Measurements from ENCODE around the gene ZNHIT1. TPM values are rescaled to one million over a fixed set of nuclear protein-coding genes. Genes with fewer than 3 reads are reported as not detected.
"Not testable (repeated sequence)": the region's sequence is repeated elsewhere in the genome, so short reads cannot be mapped to it uniquely, and the experiment has no call there.

Gene ZNHIT1
- total RNA-seq, 2 donors from 2014 or later: 49.9 to 50.3 TPM

DNA sequence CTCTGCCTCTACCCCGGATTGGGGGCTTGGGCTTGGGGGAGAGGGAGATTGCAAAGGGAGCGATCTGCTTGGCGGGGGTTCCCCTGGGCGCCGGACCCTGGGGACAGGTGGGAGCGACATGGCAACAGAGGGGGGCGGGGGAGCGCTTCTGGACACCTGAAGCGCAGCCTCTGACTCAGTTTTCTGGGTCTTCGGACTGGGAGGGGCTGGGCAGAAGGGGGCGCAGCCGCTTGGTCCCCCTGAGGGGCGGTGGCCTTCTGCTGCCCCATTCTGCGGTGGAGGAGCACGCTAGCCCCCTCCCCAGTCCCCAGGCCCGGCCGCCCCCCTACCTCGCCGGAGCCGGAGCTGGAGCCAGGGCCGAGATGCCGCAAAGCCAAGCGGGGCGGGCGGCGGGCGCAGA, 38.3 kb upstream of the ZNHIT1 start:
- peaks cover 0 to 6% of the 10 kb centered on the region in 2 donors for H3K36me3 Mint-ChIP-seq
- no peak overlapping the region for H3K27ac Mint-ChIP-seq
- DNase-seq (ENCODE audit: low spot score in 2 of 2): no peak
- H3K9me3 Mint-ChIP-seq: no peaks in the 10 kb centered on the region
- ATAC-seq: no peak

GRCh38 chr7:101180130-101180755, 37.7 kb upstream of the ZNHIT1 start, which contains the start of gene NAT16:
Gene NAT16, minus strand, starts transcription at chr7:101180293. Its CDS starts 5,486 bp downstream, at chr7:101174807.
- Mint-ChIP-seq H3K27ac (no peak within 1 kb of the TSS), H3K9me3 (no peaks in the 10 kb centered on the region), H3K36me3 (peaks cover 0 to 2% of the 10 kb centered on the region in 2 donors)
- no peak for DNase-seq (ENCODE audit: low spot score in 2 of 2)
- no peak for ATAC-seq

DNA sequence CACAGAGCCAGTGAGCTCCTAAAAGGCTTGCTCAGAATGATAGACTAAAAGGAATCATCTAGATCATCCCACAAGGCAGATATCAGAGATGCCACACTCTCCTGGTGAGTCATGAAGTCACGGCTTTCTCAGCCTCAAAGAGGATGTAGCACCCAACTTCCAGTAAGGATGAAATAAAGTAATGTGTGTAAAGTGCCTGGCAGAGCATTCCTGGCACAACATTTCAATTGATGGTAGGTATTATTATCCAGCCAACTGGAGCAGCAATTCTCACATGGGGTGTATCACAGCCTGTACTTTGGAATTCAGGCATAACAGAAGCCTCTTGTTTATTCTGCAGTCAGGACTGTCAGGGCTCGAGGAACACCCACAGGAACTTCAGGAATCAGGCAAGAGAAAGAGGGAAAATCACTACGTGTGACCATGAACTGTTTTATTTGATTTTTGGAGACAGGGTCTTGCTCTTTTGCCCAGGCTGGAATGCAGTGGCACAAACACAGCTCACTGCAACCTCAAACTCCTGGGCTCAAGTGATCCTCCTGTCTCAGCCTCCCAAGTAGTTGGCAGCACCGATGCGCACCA, 32.6 kb upstream of the ZNHIT1 start:
- no peak for ATAC-seq
- no peak for DNase-seq (ENCODE audit: low spot score in 2 of 2)

GRCh38 chr7:101186194-101186593, 31.8 kb upstream of the ZNHIT1 start:
- no peaks in the 10 kb centered on the region for H3K9me3 Mint-ChIP-seq
- ATAC-seq (no peak), DNase-seq (ENCODE audit: low spot score in 2 of 2) (no peak)
- no peak overlapping the region for H3K27ac Mint-ChIP-seq
- H3K36me3 Mint-ChIP-seq: no peaks in the 10 kb centered on the region

More for the DNA sequence above, 32.6 kb upstream of the ZNHIT1 start:
- Mint-ChIP-seq H3K36me3 (no peaks in the 10 kb centered on the region), H3K27ac (no peak overlapping the region), H3K9me3 (no peaks in the 10 kb centered on the region)

DNA sequence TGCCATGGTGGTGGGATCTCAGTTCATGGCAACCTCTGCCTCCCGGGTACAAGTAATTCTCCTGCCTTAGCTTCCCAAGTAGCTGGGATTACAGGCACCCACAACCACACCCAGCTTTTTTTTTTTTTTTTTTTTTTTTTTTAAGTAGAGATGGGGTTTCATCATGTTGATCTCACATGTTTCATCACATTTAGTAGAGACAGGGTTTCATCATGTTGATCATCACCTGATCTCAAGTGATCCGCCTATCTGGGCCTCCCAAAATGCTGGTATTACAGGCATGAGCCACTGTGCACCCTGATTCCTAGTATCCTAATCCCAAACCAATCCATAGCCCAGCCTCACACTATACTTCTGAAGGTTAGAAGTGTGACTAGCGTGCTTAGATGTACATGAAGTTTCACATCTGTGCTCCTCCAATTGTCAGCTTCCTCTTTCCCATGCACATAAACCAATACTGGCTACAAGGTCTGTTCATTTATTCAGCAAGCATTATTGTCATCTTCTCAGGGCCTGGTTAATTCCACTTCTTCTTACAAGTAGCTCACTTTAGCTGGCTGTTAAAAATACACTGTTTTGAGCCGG, 31.0 kb upstream of the ZNHIT1 start:
- Mint-ChIP-seq H3K9me3 (no peaks in the 10 kb centered on the region), H3K36me3 (no peaks in the 10 kb centered on the region), H3K27ac (no peak overlapping the region)
- ATAC-seq (no peak), DNase-seq (ENCODE audit: low spot score in 2 of 2) (no peak)

- ATAC-seq (no peak), DNase-seq (ENCODE audit: low spot score in 2 of 2) (no peak)
- Mint-ChIP-seq H3K9me3 (no peaks in the 10 kb centered on the region), H3K36me3 (no peaks in the 10 kb centered on the region), H3K27ac (no peak overlapping the region)
Observed at GRCh38 chr7:101189109-101189508, 28.9 kb upstream of the ZNHIT1 start.

GRCh38 chr7:101195884-101196283, 22.1 kb upstream of the ZNHIT1 start:
- no peak for ATAC-seq

GRCh38 chr7:101197991-101198390, 20.0 kb upstream of the ZNHIT1 start:
- ATAC-seq (no peak), DNase-seq (ENCODE audit: low spot score in 2 of 2) (no peak)
- H3K36me3 Mint-ChIP-seq: no peaks in the 10 kb centered on the region
- no peaks in the 10 kb centered on the region for H3K9me3 Mint-ChIP-seq
- H3K27ac Mint-ChIP-seq: no peak overlapping the region

More at GRCh38 chr7:101195884-101196283, 22.1 kb upstream of the ZNHIT1 start:
- no peak for DNase-seq (ENCODE audit: low spot score in 2 of 2)
- Mint-ChIP-seq H3K36me3 (no peaks in the 10 kb centered on the region), H3K9me3 (no peaks in the 10 kb centered on the region), H3K27ac (no peak overlapping the region)

- H3K9me3 Mint-ChIP-seq: no peaks in the 10 kb centered on the region
- ATAC-seq (no peak), DNase-seq (ENCODE audit: low spot score in 2 of 2) (no peak)
- H3K27ac Mint-ChIP-seq: no peak overlapping the region
- no peaks in the 10 kb centered on the region for H3K36me3 Mint-ChIP-seq
Observed at GRCh38 chr7:101198476-101198875, 19.5 kb upstream of the ZNHIT1 start.

DNA sequence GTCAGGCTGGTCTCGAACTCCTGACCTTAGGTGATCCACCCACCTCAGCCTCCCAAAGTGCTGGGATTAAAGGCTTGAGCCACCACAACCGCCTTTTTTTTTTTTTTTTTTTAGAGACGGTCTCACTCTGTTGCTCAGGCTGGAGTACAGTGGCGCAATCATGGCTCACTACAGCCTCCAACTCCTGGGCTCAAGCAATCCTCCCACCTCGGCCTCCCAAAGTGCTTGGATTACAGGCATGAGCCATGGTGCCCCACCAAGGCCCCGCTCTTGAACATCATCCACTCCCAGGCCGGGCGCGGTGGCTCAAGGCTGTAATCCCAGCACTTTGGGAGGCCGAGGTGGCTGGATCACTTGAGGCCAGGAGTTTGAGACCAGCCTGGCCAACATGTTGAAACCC, 18.4 kb upstream of the ZNHIT1 start:
- H3K27ac Mint-ChIP-seq; ATAC-seq; H3K9me3 Mint-ChIP-seq; DNase-seq (ENCODE audit: low spot score in 2 of 2); H3K36me3 Mint-ChIP-seq: not testable (repeated sequence)

GRCh38 chr7:101200504-101200861, 17.5 kb upstream of the ZNHIT1 start:
- ATAC-seq (no peak), DNase-seq (ENCODE audit: low spot score in 2 of 2) (no peak)
- Mint-ChIP-seq H3K9me3 (no peaks in the 10 kb centered on the region), H3K36me3 (no peaks in the 10 kb centered on the region), H3K27ac (no peak overlapping the region)

DNA sequence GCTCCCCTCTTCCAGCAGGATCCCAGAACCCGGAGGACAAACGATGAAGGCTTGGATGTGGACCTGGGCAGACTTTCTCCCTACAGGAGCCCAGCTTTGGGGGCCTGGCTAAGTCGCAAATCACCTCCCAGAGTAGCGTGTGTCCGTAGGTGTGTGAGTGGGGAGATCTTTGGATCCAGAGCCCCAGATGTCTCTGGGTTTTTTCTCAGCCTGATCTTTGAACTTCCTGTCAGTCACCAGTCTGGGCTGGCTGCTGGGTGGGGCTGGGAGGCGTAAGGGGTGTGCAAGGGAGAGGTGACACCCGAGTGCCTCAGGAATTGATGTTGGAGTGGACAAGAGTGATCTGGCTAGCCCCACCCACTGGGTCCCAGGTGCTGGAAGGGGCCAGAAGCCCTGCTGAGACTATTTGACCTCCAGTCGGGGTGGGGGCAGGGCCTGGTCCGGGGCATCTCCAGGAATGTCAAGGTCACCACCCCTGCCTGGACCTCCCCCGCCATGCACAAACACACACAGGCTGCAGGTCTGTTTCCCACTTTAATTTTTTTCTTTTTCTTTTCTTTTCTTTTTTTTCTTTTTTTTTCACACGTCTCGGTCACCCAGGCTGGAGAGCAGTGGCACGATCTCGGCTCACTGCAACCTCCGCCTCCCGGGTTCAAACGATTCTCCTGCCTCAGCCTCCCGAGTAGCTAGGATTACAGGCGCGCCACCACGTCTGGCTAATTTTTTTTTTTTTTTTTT, 16.9 kb upstream of the ZNHIT1 start, which contains the start of gene MOGAT3:
Gene MOGAT3 (minus strand): TSS at position 175 of the 738 bp plus-strand sequence. CDS start 182 bp downstream, outside the sequence.
- ATAC-seq (no peak), DNase-seq (ENCODE audit: low spot score in 2 of 2) (no peak)
- Mint-ChIP-seq H3K27ac (no peak within 1 kb of the TSS), H3K36me3 (peaks cover 0 to 4% of the 10 kb centered on the region in 2 donors), H3K9me3 (no peaks in the 10 kb centered on the region)

DNA sequence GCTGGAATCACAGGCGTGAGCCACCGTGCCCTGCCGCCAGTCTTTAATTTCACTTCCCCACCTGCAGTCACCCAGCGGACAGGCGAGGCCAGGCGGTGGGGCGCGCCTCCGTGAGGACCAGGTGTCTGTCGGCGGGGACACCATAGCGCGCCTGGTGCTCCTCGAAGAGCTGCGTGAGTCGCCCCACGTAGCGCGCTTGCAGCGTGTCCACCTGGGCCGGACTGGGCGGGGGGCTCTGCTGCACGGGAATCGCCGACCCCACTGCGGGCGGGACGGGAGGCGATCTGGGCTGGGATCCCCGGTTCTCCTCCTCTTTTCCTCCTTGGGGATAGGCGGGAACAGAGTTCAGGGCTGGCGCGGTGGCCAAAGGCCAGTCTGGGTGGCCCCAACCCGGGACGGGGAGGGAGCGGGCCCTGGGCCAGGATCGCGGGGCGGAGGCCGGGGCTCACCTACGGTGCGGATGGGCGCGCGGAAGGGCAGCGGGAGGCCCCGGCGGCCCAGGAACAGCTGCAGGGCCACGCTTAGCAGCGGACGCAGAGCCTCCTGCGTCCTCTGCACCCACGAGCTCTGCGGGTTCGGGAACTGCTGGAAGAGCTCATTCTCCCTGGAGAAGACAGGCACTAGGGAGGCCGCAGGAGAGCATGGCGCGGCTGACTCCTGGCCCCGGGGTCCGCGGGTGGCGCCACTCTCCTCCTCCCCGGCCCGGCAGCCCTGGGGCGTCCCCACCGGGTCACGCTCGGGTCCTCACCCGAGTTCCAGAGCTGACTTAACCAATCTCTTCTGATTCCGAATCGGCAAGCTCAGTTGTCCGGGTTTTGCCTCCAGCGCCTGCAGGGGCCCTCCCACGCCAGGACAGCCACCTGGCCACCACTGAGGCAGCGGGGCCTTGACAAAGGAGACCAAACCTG, 16.0 kb upstream of the ZNHIT1 start:
- ATAC-seq: no peak

DNA sequence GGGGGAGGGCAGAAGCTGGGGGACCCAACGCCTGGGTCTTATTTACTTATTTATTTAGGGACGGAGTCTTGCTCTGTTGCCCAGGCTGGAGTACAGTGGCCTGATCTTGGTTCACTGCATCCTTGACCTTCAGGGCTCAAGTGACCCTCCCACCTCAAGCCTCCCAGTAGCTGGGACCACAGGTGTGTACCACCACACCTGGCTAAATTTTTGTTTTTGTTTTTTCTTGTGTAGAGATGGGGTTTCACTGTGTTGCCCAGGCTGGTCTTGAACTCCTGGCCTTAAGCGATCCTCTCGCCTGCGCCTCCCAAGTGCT, 15.4 kb upstream of the ZNHIT1 start:
- Mint-ChIP-seq H3K9me3 (no peaks in the 10 kb centered on the region), H3K27ac (no peak overlapping the region), H3K36me3 (peaks cover 0 to 11% of the 10 kb centered on the region in 2 donors)
- ATAC-seq: no peak
- no peak for DNase-seq (ENCODE audit: low spot score in 2 of 2)

More for the DNA sequence above, 16.0 kb upstream of the ZNHIT1 start:
- Mint-ChIP-seq H3K36me3 (peaks cover 0 to 11% of the 10 kb centered on the region in 2 donors), H3K27ac (no peak overlapping the region), H3K9me3 (no peaks in the 10 kb centered on the region)
- no peak for DNase-seq (ENCODE audit: low spot score in 2 of 2)

GRCh38 chr7:101203740-101204738, 13.9 kb upstream of the ZNHIT1 start:
- H3K27ac Mint-ChIP-seq; DNase-seq (ENCODE audit: low spot score in 2 of 2); ATAC-seq; H3K9me3 Mint-ChIP-seq: not testable (repeated sequence)
- peaks cover 0 to 11% of the 10 kb centered on the region in 2 donors for H3K36me3 Mint-ChIP-seq
